GM19023 (cell line): ENCODE measurements around the gene OGDH.

Experiments
- ATAC-seq: cut with Tn5 transposase; IDR thresholded peaks from one replicate; pipeline ENCODE4 v1.9.1; 2021; ENCODE audit warnings: mild to moderate bottlenecking, moderate library complexity; ENCODE audit not compliant: unreplicated experiment

OGDH gene

GRCh38 chr7:44755698-44756627 lies 149.5 kb downstream of the OGDH start:
- ATAC-seq: no peak

- ATAC-seq: no peak
Measured at GRCh38 chr7:44756904-44757303, 150.5 kb downstream of the OGDH start.

GRCh38 chr7:44757311-44757710 lies 150.9 kb downstream of the OGDH start:
- ATAC-seq: no peak

GRCh38 chr7:44757739-44758138 lies 151.3 kb downstream of the OGDH start:
- ATAC-seq: no peak
